ENCODE results near the gene KRT16. TPM values are rescaled to one million over a fixed set of nuclear protein-coding genes. Genes with fewer than 3 reads are reported as not detected.

The KRT16 gene
- total and polyA plus RNA-seq, 2 donors from 2014 or later = 3.1 TPM; not detected in 1

DNA sequence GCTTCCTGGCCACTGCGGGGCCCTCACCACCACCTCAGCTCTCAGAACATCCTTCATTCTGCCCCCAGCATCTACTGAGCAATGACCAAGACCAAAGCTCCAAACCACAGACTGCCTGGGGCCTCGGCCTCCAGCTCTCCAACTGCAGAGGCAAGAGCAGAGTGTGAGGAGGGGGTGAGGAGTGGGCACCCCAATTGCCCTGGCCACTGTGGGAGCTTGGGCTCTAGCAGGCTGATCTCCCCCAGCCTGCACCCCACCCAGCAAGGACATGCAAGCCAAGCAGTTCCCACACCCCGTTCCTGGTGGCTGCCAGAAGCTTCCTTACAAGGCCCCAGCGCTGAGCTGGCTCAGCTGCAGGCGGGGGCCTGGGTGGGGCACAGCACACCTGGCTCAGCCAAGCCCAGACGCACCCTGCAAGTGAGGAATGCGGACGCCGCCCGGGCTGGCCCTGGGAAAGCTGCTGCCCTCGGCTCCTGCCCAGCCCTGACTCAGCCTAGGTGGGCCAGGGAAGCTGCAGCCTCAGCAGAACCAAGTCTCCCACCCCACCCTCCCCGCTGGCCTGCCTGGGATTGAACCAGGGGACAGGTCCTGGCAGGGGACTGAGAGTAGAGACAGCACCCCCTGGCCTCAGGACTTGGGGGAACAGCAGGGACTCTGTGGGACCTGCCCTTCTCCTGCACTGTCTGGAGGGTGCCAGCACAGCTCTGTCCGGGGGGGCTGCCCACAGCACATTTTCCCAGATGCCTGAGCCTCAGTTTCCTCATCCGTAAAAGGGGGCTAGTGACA lies 41.5 kb upstream of the KRT16 start:
- Histone ChIP-seq H3K4me1 (ENCODE audit: control insufficient read depth in 2 of 3, insufficient read depth in 2 of 3, low read depth in 1 of 3, low read length in 3 of 3) (peaks cover 6 to 61% (median 40%) of the 10 kb centered on the region in 3 donors), H3K9me3 (ENCODE audit: control insufficient read depth in 2 of 3, insufficient read depth in 1 of 3, low read length in 3 of 3) (peaks cover 0 to 2% (median 0%) of the 10 kb centered on the region in 3 donors), H3K4me3 (ENCODE audit: low read length in 3 of 3) (no peak overlapping the region), H3K27me3 (ENCODE audit: control insufficient read depth, insufficient read depth, low read length) (no peaks in the 10 kb centered on the region), H3K27ac (ENCODE audit: low read depth in 2 of 2, low read length in 2 of 2) (peak overlapping the region; percentile 94), H3K9ac (ENCODE audit: low read length in 3 of 3) (peak overlapping the region in 1 of 3 donors; percentile 58), H3K36me3 (ENCODE audit: control insufficient read depth in 2 of 3, insufficient read depth in 3 of 3, low read length in 3 of 3) (no peaks in the 10 kb centered on the region)
- intact Hi-C loops (cut with DNase I) = no loop called here
- FAIRE-seq = no peak
- DNase-seq = peak; percentile 67 to 96 (median 77)
- TF ChIP-seq, protein P1, sequence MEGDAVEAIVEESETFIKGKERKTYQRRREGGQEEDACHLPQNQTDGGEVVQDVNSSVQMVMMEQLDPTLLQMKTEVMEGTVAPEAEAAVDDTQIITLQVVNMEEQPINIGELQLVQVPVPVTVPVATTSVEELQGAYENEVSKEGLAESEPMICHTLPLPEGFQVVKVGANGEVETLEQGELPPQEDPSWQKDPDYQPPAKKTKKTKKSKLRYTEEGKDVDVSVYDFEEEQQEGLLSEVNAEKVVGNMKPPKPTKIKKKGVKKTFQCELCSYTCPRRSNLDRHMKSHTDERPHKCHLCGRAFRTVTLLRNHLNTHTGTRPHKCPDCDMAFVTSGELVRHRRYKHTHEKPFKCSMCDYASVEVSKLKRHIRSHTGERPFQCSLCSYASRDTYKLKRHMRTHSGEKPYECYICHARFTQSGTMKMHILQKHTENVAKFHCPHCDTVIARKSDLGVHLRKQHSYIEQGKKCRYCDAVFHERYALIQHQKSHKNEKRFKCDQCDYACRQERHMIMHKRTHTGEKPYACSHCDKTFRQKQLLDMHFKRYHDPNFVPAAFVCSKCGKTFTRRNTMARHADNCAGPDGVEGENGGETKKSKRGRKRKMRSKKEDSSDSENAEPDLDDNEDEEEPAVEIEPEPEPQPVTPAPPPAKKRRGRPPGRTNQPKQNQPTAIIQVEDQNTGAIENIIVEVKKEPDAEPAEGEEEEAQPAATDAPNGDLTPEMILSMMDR (IDR thresholded peaks at IDR 0.05; ENCODE audit: borderline replicate concordance, extremely low read depth, insufficient read depth) = no peak

DNA sequence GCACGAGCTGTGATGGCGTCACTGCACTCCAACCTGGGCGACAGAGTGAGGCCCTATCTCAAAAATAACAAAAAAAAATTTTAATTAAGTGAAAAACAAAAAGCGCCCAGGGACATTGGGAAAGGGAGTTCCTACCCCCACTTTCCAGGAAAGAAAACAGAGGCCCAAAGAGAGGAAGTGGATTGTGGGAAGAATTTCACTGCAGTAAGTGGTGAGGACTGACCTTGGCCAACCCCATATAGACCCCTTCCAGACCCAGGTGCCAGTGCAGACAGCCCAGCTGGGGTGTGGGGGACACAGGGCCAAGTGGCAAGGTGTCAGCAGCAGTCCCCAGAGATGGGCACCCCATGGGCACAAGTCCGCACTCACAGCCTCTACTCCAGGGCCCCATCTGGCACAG lies 40.9 kb upstream of the KRT16 start:
- Histone ChIP-seq H3K4me1 (ENCODE audit: control insufficient read depth in 2 of 3, insufficient read depth in 2 of 3, low read depth in 1 of 3, low read length in 3 of 3) (peaks cover 6 to 58% (median 35%) of the 10 kb centered on the region in 3 donors), H3K9me3 (ENCODE audit: control insufficient read depth in 2 of 3, insufficient read depth in 1 of 3, low read length in 3 of 3) (peaks cover 0 to 2% (median 0%) of the 10 kb centered on the region in 3 donors), H3K27me3 (ENCODE audit: control insufficient read depth, insufficient read depth, low read length) (no peaks in the 10 kb centered on the region), H3K27ac (ENCODE audit: low read depth in 2 of 2, low read length in 2 of 2) (peak overlapping the region; percentile 94), H3K36me3 (ENCODE audit: control insufficient read depth in 2 of 3, insufficient read depth in 3 of 3, low read length in 3 of 3) (no peaks in the 10 kb centered on the region), H3K9ac (ENCODE audit: low read length in 3 of 3) (peak overlapping the region in 1 of 3 donors; percentile 58), H3K4me3 (ENCODE audit: low read length in 3 of 3) (no peak overlapping the region)
- FAIRE-seq (no peak), DNase-seq (no peak)
- intact Hi-C loops (cut with DNase I) = no loop called here
- TF ChIP-seq, protein P1 (IDR thresholded peaks at IDR 0.05; ENCODE audit: borderline replicate concordance, extremely low read depth, insufficient read depth) = no peak

DNA sequence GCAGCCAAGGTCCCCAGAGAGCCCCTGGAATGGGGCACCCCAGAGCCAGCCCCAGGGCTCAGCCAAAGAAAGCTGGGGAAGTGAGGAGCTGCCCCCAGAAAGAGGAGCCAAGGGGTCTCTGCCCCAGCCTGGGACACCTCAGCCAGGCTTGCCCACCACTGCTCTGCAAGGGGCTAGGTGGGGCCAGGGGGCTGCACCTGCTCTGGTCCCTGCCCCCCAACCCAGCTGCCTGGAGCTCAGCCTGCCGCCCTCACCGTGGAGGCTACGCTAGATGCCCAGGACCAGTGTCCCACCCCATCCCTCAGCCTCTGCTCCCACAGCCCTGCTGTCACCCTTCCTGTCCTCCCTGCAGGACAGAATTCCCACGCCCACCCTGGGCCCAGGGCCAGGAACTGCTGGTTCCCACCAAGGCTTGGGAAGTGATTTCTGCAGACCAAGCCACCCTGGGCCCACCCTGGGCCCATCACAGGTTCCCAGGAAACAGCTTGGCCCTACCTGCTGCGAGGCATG lies 39.9 kb upstream of the KRT16 start:
- Histone ChIP-seq H3K9ac (ENCODE audit: low read length in 3 of 3) (no peak overlapping the region), H3K27ac (ENCODE audit: low read depth in 2 of 2, low read length in 2 of 2) (peak overlapping the region; percentile 22 to 94), H3K4me3 (ENCODE audit: low read length in 3 of 3) (no peak overlapping the region), H3K9me3 (ENCODE audit: control insufficient read depth in 2 of 3, insufficient read depth in 1 of 3, low read length in 3 of 3) (peaks cover 0 to 2% (median 0%) of the 10 kb centered on the region in 3 donors), H3K36me3 (ENCODE audit: control insufficient read depth in 2 of 3, insufficient read depth in 3 of 3, low read length in 3 of 3) (no peaks in the 10 kb centered on the region), H3K27me3 (ENCODE audit: control insufficient read depth, insufficient read depth, low read length) (no peaks in the 10 kb centered on the region), H3K4me1 (ENCODE audit: control insufficient read depth in 2 of 3, insufficient read depth in 2 of 3, low read depth in 1 of 3, low read length in 3 of 3) (peaks cover 6 to 60% (median 30%) of the 10 kb centered on the region in 3 donors)
- TF ChIP-seq, protein P1 (IDR thresholded peaks at IDR 0.05; ENCODE audit: borderline replicate concordance, extremely low read depth, insufficient read depth) = no peak
- DNase-seq = peak in 1 of 5 donors; percentile 70
- no peak for FAIRE-seq
- intact Hi-C loops (cut with DNase I) = no loop called here

Measured in kidney (tissue), 14 donors.